Measurements from ENCODE around the gene INO80E.

DNA sequence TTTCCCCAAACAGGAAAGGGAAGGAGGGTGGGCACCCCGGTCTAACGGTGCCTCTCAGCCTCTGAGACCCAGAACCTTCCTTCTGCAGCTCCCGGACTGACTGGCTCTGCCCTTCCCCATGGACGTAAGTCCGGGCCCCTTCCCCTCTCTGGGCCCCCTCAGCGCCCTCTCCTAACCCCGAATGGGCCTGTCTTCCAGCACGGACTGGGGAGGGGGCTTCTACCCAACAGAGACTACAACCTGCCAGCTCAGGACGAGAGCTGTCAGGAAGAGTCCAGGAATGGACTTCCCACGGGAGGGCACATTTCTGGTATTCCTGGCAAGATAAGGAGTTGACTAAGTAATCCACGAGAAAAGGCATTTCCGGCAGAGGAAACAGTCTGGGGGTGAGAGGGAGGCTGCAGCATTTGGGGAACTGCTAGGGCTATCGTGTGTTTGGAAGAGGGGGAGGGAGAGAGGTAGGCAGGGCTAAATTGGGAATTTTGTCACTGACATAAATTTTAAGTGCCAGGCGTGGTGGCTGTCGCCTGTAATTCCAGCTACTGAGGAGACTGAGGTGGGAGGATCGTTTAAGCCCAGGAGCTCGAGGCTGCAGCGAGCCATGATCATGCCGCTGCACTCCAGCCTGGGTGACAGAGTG, 57.5 kb downstream of the INO80E start:
- TF ChIP-seq, protein P1, sequence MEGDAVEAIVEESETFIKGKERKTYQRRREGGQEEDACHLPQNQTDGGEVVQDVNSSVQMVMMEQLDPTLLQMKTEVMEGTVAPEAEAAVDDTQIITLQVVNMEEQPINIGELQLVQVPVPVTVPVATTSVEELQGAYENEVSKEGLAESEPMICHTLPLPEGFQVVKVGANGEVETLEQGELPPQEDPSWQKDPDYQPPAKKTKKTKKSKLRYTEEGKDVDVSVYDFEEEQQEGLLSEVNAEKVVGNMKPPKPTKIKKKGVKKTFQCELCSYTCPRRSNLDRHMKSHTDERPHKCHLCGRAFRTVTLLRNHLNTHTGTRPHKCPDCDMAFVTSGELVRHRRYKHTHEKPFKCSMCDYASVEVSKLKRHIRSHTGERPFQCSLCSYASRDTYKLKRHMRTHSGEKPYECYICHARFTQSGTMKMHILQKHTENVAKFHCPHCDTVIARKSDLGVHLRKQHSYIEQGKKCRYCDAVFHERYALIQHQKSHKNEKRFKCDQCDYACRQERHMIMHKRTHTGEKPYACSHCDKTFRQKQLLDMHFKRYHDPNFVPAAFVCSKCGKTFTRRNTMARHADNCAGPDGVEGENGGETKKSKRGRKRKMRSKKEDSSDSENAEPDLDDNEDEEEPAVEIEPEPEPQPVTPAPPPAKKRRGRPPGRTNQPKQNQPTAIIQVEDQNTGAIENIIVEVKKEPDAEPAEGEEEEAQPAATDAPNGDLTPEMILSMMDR (IDR thresholded peaks at IDR 0.05), result no peak
- TF ChIP-seq, protein P2, sequence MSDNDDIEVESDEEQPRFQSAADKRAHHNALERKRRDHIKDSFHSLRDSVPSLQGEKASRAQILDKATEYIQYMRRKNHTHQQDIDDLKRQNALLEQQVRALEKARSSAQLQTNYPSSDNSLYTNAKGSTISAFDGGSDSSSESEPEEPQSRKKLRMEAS (IDR thresholded peaks at IDR 0.05), result no peak
- TF ChIP-seq, protein P3, sequence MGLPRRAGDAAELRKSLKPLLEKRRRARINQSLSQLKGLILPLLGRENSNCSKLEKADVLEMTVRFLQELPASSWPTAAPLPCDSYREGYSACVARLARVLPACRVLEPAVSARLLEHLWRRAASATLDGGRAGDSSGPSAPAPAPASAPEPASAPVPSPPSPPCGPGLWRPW (IDR thresholded peaks at IDR 0.05), result no peak
- TF ChIP-seq POLR2AphosphoS2 (conservative IDR thresholded peaks at IDR 0.05; ENCODE audit: low read length) (no peak), BHLHE40 (IDR thresholded peaks at IDR 0.05; ENCODE audit: low read depth, low read length) (no peak)
- TF ChIP-seq, protein P4, sequence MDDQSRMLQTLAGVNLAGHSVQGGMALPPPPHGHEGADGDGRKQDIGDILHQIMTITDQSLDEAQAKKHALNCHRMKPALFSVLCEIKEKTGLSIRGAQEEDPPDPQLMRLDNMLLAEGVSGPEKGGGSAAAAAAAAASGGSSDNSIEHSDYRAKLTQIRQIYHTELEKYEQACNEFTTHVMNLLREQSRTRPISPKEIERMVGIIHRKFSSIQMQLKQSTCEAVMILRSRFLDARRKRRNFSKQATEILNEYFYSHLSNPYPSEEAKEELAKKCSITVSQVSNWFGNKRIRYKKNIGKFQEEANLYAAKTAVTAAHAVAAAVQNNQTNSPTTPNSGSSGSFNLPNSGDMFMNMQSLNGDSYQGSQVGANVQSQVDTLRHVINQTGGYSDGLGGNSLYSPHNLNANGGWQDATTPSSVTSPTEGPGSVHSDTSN (IDR thresholded peaks at IDR 0.05), result no peak

All from A549 (cell line).